Skin epidermis (tissue), 12 donors: ENCODE measurements around the gene ITGA3.

Experiments used
- H3K27ac ChIP-seq, 21 experiments: fragments of 200-600 bp; sonication (generic) in 11 of 21; one replicate each; pipeline ENCODE4 v1.5.0; 2020; ENCODE audit warnings: mild to moderate bottlenecking in 3 of 21, inconsistent platforms in 2 of 21, moderate library complexity in 2 of 21
- H3K4me3 ChIP-seq, 7 experiments: fragments of 200-600 bp; sonication (generic) in 2 of 7; one replicate each; pipeline ENCODE4 v1.5.0; 2020; ENCODE audit warnings: inconsistent platforms in 2 of 7, mild to moderate bottlenecking in 2 of 7, moderate library complexity in 1 of 7

Gene ITGA3

GRCh38 chr17:50087246-50087911 is 31.5 kb downstream of the ITGA3 start:
- H3K27ac ChIP-seq = no peak overlapping the region
- H3K4me3 ChIP-seq = no peak overlapping the region

GRCh38 chr17:50087912-50088405 is 32.0 kb downstream of the ITGA3 start:
- H3K4me3 ChIP-seq = no peak overlapping the region
- H3K27ac ChIP-seq = no peak overlapping the region

DNA sequence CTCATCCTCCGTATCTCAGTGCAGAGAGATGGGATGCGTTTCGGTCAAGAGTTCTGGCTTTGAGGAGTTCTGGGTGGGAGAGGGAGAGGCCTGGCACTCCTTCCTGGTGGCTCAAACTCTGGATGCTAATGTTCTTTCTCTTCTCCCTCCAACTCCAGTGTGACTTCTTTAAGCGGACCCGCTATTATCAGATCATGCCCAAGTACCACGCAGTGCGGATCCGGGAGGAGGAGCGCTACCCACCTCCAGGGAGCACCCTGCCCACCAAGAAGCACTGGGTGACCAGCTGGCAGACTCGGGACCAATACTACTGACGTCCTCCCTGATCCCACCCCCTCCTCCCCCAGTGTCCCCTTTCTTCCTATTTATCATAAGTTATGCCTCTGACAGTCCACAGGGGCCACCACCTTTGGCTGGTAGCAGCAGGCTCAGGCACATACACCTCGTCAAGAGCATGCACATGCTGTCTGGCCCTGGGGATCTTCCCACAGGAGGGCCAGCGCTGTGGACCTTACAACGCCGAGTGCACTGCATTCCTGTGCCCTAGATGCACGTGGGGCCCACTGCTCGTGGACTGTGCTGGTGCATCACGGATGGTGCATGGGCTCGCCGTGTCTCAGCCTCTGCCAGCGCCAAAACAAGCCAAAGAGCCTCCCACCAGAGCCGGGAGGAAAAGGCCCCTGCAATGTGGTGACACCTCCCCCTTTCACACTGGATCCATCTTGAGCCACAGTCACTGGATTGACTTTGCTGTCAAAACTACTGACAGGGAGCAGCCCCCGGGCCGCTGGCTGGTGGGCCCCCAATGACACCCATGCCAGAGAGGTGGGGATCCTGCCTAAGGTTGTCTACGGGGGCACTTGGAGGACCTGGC is 33.3 kb downstream of the ITGA3 start:
- Histone ChIP-seq H3K4me3 (no peak overlapping the region), H3K27ac (no peak overlapping the region)

DNA sequence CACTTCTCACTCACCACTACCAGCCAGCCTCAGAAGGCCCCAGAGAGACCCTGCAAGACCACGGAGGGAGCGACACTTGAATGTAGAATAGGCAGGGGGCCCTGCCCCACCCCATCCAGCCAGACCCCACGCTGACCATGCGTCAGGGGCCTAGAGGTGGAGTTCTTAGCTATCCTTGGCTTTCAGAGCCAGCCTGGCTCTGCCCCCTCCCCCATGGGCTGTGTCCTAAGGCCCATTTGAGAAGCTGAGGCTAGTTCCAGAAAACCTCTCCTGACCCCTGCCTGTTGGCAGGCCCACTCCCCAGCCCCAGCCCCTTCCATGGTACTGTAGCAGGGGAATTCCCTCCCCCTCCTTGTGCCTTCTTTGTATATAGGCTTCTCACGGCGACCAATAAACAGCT is 34.2 kb downstream of the ITGA3 start:
- no peak overlapping the region for H3K4me3 ChIP-seq
- H3K27ac ChIP-seq = no peak overlapping the region

GRCh38 chr17:50090971-50091917 is 35.3 kb downstream of the ITGA3 start:
- Histone ChIP-seq H3K4me3 (no peak overlapping the region), H3K27ac (no peak overlapping the region)

- no peak overlapping the region for H3K27ac ChIP-seq
- no peak overlapping the region for H3K4me3 ChIP-seq
Measured at GRCh38 chr17:50091918-50092285, 36.0 kb downstream of the ITGA3 start.

DNA sequence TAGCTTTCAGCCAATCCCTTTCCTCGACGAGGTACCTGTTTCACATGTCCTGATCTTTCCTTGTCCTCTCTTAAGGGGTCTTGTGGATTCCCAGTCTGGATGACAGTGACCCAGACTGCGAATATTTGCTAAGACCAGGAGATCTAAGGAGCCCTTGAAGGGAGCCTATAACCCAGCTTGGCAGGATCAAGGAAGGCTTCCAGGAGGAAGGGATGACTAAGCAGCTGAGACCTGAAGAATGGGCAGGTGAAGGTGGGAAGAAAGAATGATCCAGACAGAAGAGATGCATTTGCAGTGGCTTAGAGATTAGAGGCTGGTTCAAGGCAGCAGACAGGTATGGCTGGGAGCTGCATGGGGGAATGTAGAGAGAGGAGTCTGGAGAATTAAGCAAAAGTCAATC is 37.3 kb downstream of the ITGA3 start:
- no peak overlapping the region for H3K27ac ChIP-seq

DNA sequence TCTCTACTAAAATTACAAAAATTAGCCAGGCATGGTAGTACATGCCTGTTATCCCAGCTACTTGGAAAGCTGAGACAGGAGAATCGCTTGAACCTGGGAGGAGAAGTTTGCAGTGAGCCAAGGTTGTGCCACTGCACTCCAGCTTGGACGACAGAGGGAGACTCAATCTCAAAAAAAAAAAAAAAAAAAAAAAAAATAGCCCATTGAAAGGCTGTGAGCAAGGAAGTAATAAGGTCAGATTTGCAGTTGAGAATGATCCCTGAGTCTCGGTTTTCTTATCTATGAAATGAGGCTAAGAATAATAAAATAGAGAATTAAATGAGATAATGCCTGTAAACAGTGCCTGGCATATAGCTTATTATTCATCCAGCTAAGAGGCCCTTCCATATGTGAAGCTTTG is 37.9 kb downstream of the ITGA3 start:
- H3K27ac ChIP-seq = peak overlapping the region in 4 of 21 experiments; percentile 83 to 93 (median 90)
- H3K4me3 ChIP-seq = no peak overlapping the region

More for the DNA sequence above, 37.3 kb downstream of the ITGA3 start:
- no peak overlapping the region for H3K4me3 ChIP-seq

- Histone ChIP-seq H3K27ac (peak overlapping the region in 17 of 21 experiments; percentile 25 to 93 (median 70)), H3K4me3 (peak overlapping the region; percentile 66 to 94 (median 91))
Measured at GRCh38 chr17:50094243-50094752, 38.4 kb downstream of the ITGA3 start.

GRCh38 chr17:50094753-50095619 is 39.1 kb downstream of the ITGA3 start, which contains the start of gene PDK2:
TSS of gene PDK2 (plus strand) at chr17:50095351. CDS start at chr17:50095436, 85 bp downstream.
- peak within 1 kb of the TSS; percentile 66 to 94 (median 91) for H3K4me3 ChIP-seq
- H3K27ac ChIP-seq = peak within 1 kb of the TSS; percentile 53 to 93 (median 87)

DNA sequence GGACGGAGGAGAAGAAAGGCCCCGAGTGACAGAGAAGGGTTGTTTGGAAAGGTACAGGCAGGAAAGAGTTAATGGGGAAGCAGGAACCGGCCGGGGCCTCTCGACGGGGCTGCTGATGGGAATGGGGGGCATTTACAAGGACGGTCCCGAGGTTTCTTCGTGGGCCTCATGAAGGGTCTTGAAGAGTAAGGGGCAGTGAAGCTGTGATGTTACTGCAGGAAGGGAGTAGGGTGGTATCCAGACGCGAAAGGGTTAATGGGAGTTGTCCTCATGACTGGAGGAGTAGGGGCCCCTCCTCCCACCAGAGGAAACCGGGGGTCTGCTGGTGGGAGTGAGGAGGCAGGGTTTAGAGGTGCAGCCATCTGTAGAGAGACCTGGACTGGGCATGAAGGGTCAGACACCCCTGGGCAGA is 39.7 kb downstream of the ITGA3 start:
- peak overlapping the region; percentile 53 to 93 (median 87) for H3K27ac ChIP-seq
- peak overlapping the region; percentile 66 to 94 (median 91) for H3K4me3 ChIP-seq

- peak overlapping the region in 16 of 21 experiments; percentile 53 to 93 (median 87) for H3K27ac ChIP-seq
- H3K4me3 ChIP-seq = peak overlapping the region; percentile 66 to 94 (median 91)
Measured at GRCh38 chr17:50096092-50096491, 40.2 kb downstream of the ITGA3 start.

GRCh38 chr17:50096758-50097157 is 40.8 kb downstream of the ITGA3 start:
- H3K4me3 ChIP-seq = no peak overlapping the region
- peak overlapping the region in 7 of 21 experiments; percentile 25 to 90 (median 87) for H3K27ac ChIP-seq

GRCh38 chr17:50097455-50097854 is 41.5 kb downstream of the ITGA3 start:
- Histone ChIP-seq H3K4me3 (no peak overlapping the region), H3K27ac (no peak overlapping the region)

DNA sequence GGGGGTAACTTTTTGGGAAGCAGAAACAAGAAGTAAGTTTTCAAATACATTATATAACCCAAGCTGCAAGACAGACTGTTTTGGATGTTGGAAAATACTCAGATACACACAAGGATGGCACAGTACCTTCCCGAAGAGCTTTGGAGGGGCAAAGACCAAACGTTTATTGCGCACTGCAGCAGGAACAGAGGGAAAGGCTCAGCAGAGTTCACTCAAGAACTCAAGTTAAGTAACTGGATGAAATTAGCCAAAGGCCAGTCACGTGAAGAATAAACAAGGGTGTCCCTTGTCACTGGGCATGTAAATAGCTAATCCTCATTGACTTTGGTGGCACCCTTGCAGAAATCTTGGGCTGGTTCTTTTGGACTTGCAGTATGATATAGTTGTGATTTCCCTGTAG is 42.0 kb downstream of the ITGA3 start:
- Histone ChIP-seq H3K27ac (no peak overlapping the region), H3K4me3 (no peak overlapping the region)

DNA sequence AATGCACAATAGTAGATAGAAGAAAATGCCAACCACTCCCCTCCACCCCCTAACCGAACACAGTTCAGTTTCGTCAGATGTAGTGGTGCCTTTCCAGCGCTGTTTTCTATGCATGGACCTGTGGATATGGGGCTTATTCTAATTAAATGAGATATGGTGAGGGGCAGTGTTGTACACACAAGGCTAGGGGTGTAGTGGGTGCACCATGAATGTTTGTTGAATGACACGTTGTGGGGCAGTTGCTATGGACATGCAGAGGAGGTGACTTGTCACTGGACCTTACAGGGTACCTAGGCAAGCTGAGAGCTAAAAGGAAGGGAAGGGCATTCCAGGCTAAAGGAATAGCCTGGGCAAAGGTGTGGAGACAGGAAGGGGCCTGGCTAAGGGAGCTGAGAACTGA is 42.7 kb downstream of the ITGA3 start:
- no peak overlapping the region for H3K27ac ChIP-seq

DNA sequence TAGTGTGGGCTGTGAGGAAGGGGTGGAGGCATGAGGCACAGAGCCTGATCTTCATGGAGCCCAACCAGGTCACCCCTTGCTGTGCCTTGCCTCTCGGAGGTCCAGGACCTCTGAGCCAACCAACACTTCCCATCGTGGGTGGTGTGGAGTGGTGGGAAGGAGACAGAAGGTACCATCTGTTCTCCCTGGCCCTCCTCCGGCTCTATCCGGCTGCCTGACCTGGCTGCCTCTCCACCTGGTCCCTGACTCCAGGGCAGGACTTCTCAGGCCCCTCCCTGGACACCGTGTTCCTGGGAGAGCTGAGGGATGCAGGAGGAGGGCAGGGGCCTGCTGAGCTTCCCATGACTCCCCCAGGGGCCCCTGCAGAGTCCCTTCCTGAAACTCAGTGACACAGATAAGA is 43.1 kb downstream of the ITGA3 start:
- Histone ChIP-seq H3K4me3 (no peak overlapping the region), H3K27ac (no peak overlapping the region)

More for the DNA sequence above, 42.7 kb downstream of the ITGA3 start:
- H3K4me3 ChIP-seq = no peak overlapping the region

DNA sequence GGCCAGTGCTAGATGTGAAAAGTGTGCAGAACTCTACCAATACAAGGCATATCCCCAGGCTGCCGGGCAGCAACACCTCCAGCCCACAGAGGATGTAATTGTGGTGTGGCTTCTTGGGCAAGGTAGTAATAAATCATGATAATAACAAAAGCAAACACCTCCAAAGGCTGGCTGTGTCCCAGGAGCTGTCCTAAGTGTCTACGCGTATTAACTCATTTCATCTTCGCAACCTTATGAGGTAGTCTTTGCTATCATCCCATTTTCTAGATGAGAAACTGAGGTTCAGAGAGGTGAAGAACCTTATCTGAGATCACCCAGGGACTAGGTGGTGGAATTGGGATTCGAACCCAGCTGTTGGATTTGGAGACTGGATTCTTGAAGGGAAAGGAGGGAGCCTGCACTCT is 44.6 kb downstream of the ITGA3 start:
- Histone ChIP-seq H3K4me3 (no peak overlapping the region), H3K27ac (peak overlapping the region in 4 of 21 experiments; percentile 4 to 63 (median 34))
